Body of pancreas (tissue), 4 donors: ENCODE measurements around the gene MYO16. TPM values are rescaled to one million over a fixed set of nuclear protein-coding genes. Genes with fewer than 3 reads are reported as not detected.

Experiments
- ATAC-seq: fragments of 150-250 bp; one replicate; pipeline ENCODE4 v1.9.1; 2016
- DNase-seq, 4 donors: peaks; one replicate each; pipeline ENCODE4 v3.0.0-alpha.2; 2019
- H3K27ac ChIP-seq, 4 donors: fragments of 200-600 bp; sonication (generic); 1 replicate in 3 of 4; 2 replicates in 1 of 4; pipeline versions ENCODE4 v1.5.1 to v1.6.1; 2016 to 2019; ENCODE audit warnings: mild to moderate bottlenecking in 1 of 4, mixed read lengths in 1 of 4, moderate library complexity in 1 of 4
- H3K27me3 ChIP-seq, 2 donors: fragments of 200-600 bp; sonication (generic); one replicate each; pipeline ENCODE4 v1.6.0; 2016; ENCODE audit warnings: mild to moderate bottlenecking in 1 of 2
- H3K36me3 ChIP-seq, 2 donors: fragments of 200-600 bp; sonication (generic); replicated peaks in 1 of 2; 2 replicates each; pipeline ENCODE4 v1.5.1; 2016; ENCODE audit warnings: low read depth in 2 of 2; ENCODE audit not compliant: insufficient read depth in 1 of 2
- H3K4me1 ChIP-seq: fragments of 200-600 bp; sonication (generic); one replicate; pipeline ENCODE4 v1.6.0; 2016
- H3K4me3 ChIP-seq, 2 donors: fragments of 200-600 bp; sonication (generic); 1 replicate in 1 of 2; 2 replicates in 1 of 2; pipeline ENCODE4 v1.5.1; 2016 to 2019
- H3K9me3 ChIP-seq, 3 donors: fragments of 200-600 bp; sonication (generic); 1 replicate in 2 of 3; 2 replicates in 1 of 3; pipeline ENCODE4 v1.5.1; 2016
- POLR2A ChIP-seq, 3 donors: fragments of 450-650 bp; IDR thresholded peaks; one replicate each; pipeline ENCODE4 v1.6.1; 2016; ENCODE audit warnings: antibody characterized with exemption in 3 of 3, mild to moderate bottlenecking in 2 of 3
- WGBS, 2 donors: methylation state at CpG; one replicate each; pipeline ENCODE4 v1.1.5; 2017; 5-methylcytosine and 5-hydroxymethylcytosine counted together
- intact Hi-C: fragments of 100-400 bp; cut with DNase I; formaldehyde crosslinking; loops from one replicate; pipeline ENCODE4 v1.15.1; 2023
- total RNA-seq, 2 donors: library from RNA; depleted of rRNA; stranded (reverse); fragments of >200 nt; gene quantifications; one replicate each; pipeline ENCODE4 v1.1.0, GENCODE V29; 2016
- TF ChIP-seq, protein P1 (sequence below), 7 experiments: fragments of 450-650 bp in 4 of 7; fragments of 200-600 bp in 3 of 7; sonication (generic) in 3 of 7; IDR thresholded peaks; one replicate each; pipeline ENCODE4 v1.5.1; 2016 to 2019; ENCODE audit warnings: antibody characterized with exemption in 7 of 7

The MYO16 gene
- total RNA-seq, 2 donors from 2014 or later = under 0.01 to 0.78 TPM

DNA sequence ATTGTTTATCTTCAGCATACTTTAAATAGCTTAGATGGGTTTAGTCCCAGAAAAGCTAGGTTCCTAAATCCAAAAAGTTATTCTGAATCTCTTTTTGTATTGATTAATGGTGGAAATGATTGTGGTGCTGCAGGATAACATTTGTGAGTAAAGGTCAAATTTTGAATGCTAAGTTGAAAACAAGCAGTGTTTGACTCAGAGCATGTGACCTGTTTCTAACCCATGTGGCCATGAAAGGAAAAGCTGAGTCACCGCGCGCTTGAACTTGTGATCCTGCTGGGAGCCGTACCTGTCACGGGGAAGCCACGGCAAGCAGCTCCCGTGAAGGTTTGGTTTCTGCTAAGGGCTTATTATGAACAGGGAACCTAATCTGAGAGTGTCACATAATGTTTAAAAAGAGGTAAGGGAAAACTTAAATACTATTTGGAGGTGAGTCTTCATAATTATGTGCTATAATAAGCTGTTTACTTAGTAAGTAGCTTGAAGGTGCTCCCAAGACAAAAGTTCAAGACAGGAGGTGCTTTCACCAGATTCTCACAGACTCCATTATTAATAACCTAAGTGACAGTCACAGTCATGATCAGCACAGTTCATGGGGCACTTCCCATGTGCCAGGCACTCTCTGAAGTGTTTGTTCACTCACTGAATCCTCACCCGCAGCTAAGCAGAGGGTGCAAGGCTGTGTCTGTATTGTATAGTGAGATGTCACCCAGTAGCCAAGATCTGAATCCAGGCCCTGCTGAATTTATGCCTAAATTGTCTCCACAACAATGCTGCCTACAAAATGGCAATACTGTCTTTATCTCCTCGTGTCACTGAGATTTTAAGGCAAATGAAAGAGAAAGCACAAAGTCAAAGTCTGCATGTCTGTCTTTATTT is 286.5 kb downstream of the MYO16 start:
- Histone ChIP-seq H3K9me3 (no peaks in the 10 kb centered on the region), H3K4me1 (peaks cover 19% of the 10 kb centered on the region), H3K27ac (peak overlapping the region; percentile 65 to 86 (median 82)), H3K36me3 (no peaks in the 10 kb centered on the region), H3K4me3 (no peak overlapping the region), H3K27me3 (no peaks in the 10 kb centered on the region)
- peak; percentile 99 for ATAC-seq
- WGBS, 2 donors = 15 to 16% methylated on average over 9 of the region's 9 CpGs
- TF ChIP-seq, protein P1, sequence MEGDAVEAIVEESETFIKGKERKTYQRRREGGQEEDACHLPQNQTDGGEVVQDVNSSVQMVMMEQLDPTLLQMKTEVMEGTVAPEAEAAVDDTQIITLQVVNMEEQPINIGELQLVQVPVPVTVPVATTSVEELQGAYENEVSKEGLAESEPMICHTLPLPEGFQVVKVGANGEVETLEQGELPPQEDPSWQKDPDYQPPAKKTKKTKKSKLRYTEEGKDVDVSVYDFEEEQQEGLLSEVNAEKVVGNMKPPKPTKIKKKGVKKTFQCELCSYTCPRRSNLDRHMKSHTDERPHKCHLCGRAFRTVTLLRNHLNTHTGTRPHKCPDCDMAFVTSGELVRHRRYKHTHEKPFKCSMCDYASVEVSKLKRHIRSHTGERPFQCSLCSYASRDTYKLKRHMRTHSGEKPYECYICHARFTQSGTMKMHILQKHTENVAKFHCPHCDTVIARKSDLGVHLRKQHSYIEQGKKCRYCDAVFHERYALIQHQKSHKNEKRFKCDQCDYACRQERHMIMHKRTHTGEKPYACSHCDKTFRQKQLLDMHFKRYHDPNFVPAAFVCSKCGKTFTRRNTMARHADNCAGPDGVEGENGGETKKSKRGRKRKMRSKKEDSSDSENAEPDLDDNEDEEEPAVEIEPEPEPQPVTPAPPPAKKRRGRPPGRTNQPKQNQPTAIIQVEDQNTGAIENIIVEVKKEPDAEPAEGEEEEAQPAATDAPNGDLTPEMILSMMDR (IDR thresholded peaks at IDR 0.05) = no peak
- TF ChIP-seq POLR2A (IDR thresholded peaks at IDR 0.05) = peak in 2 of 3 donors; percentile 49 to 61
- intact Hi-C loops = no loop called here
- DNase-seq = peak; percentile 88 to 95 (median 94)

GRCh38 chr13:108917581-108917980 is 288.2 kb downstream of the MYO16 start:
- Histone ChIP-seq H3K27me3 (no peaks in the 10 kb centered on the region), H3K27ac (no peak overlapping the region), H3K4me1 (peaks cover 19% of the 10 kb centered on the region), H3K4me3 (no peak overlapping the region), H3K36me3 (no peaks in the 10 kb centered on the region), H3K9me3 (no peaks in the 10 kb centered on the region)
- 62 to 67% methylated on average over 3 of the region's 3 CpGs for WGBS, 2 donors
- no peak for TF ChIP-seq POLR2A (IDR thresholded peaks at IDR 0.05)
- TF ChIP-seq, protein P1 (IDR thresholded peaks at IDR 0.05) = no peak
- no peak for DNase-seq
- no peak for ATAC-seq
- intact Hi-C loops = no loop called here

DNA sequence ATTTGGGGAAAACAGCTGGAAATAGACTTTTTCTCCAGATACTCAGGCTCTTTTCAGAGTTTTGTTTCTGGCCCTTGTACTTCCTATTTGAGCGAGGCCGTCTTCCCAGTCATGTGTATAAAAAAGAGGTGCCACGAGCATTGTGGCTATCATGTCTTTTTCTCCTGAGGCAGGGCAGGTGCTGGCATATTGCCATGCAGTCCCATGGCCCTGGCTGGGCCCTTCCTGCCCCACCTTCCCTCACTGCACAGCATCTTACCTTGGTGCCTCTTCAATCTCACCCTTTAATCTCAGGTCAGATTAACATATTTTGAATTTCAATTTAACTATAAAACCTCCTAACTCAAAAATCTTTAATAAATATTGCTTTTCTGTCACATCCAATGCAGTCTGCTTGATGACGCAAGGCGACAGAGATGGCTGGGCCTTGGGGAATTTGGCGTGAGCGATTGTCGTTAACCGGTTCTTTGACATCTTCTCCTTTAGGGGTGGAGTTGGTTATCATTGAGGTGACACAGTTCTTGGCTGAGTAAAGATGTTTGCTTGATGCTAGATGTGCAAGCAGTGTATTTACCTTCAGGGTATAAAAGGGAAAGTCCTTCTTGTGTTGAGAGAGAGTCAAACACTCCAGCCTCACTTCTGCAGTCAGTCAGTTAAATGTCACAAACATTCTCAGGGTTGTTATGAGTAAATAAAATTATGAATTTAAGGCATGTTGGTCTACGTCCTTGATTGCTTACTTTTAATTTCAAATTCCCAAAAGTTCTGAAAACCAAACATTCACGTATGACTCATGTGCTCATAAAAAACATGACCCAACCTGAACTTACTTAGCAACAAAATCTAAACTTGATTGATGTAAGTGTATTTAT is 289.9 kb downstream of the MYO16 start:
- no peak overlapping the region for H3K27ac ChIP-seq
- H3K9me3 ChIP-seq = no peaks in the 10 kb centered on the region
- peaks cover 19% of the 10 kb centered on the region for H3K4me1 ChIP-seq
- TF ChIP-seq, protein P1 (IDR thresholded peaks at IDR 0.05) = no peak
- TF ChIP-seq POLR2A (IDR thresholded peaks at IDR 0.05) = no peak
- no peaks in the 10 kb centered on the region for H3K27me3 ChIP-seq
- 83 to 87% methylated on average over 11 of the region's 11 CpGs for WGBS, 2 donors
- no peak overlapping the region for H3K4me3 ChIP-seq
- intact Hi-C loops = no loop called here
- H3K36me3 ChIP-seq = no peaks in the 10 kb centered on the region
- no peak for ATAC-seq
- DNase-seq = peak in 1 of 4 donors; percentile 18

DNA sequence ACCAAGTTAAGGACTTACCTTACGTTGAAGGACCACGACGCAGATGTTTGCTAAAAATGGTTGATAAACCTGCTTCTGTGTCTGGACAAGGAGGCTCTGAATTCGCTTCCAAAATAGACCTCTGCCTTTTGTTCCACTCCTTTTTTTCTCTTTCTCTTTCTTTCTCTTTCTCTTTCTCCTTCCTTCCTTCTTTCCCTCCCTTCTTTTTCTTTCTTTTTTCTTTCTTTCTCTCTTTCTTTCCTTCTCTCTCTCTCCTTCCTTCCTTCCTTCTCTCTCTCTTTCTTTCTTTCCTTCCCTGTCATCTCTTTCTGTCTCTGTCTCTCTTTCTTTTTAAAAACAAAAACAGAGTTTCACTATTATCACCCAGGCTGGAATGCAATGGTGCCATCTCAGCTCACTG is 290.7 kb downstream of the MYO16 start:
- H3K4me3 ChIP-seq = no peak overlapping the region
- no peak overlapping the region for H3K27ac ChIP-seq
- no peak for TF ChIP-seq POLR2A (IDR thresholded peaks at IDR 0.05)
- TF ChIP-seq, protein P1 (IDR thresholded peaks at IDR 0.05) = no peak
- 66 to 87% methylated on average over 3 to 4 of the region's 4 CpGs for WGBS, 2 donors
- no peaks in the 10 kb centered on the region for H3K36me3 ChIP-seq
- H3K9me3 ChIP-seq = no peaks in the 10 kb centered on the region
- no peak for ATAC-seq
- no peaks in the 10 kb centered on the region for H3K27me3 ChIP-seq
- intact Hi-C loops = no loop called here
- DNase-seq = no peak
- peaks cover 12% of the 10 kb centered on the region for H3K4me1 ChIP-seq
